CD4-positive, alpha-beta T cell (primary cell): ENCODE measurements around the gene GLB1L3. TPM values are rescaled to one million over a fixed set of nuclear protein-coding genes. Genes with fewer than 3 reads are reported as not detected.
A peak's percentile ranks its signal among the peaks of the same experiment; 100 is the strongest.

Source experiments
- ATAC-seq: fragments of 200-7000 bp; cut with Tn5 transposase; one replicate; pipeline ENCODE4 v1.10.0; 2022; ENCODE audit warnings: mild to moderate bottlenecking; ENCODE audit not compliant: poor library complexity
- CTCF ChIA-PET: fragments of 350-600 bp; sonication (Branson Sonifier 250); formaldehyde crosslinking; loops from one replicate; lab custom pipeline; 2021; ENCODE audit warnings: antibody characterized with exemption, inconsistent platforms; lab: Charles Lee
- POLR2A ChIA-PET: fragments of 350-600 bp; sonication (Branson Sonifier 250); formaldehyde crosslinking; loops from one replicate; lab custom pipeline; 2021; ENCODE audit warnings: antibody characterized with exemption, inconsistent platforms; lab: Charles Lee
- DNase-seq, 14 experiments: peaks; one replicate each; pipeline ENCODE4 v3.0.0-alpha.2; 2013 to 2020; ENCODE audit warnings: mixed read lengths in 2 of 14
- H3K27ac ChIP-seq, 2 donors: one replicate each; pipeline versions ENCODE4 v1.5.1 to v1.7.0; 2013; ENCODE audit warnings: low read length in 2 of 2, low read depth in 1 of 2, mild to moderate bottlenecking in 1 of 2
- H3K27me3 ChIP-seq, 2 experiments: 1 replicate in 1 of 2; 2 replicates in 1 of 2; pipeline versions ENCODE4 v1.6.1 to v1.7.0; 2013; ENCODE audit warnings: low read length in 2 of 2, control low read depth in 1 of 2, mild to moderate bottlenecking in 1 of 2, moderate library complexity in 1 of 2; ENCODE audit not compliant: insufficient read depth in 2 of 2, control insufficient read depth in 1 of 2
- H3K36me3 ChIP-seq: one replicate; pipeline ENCODE4 v1.6.1; 2013; ENCODE audit warnings: low read length, control low read depth; ENCODE audit not compliant: insufficient read depth
- H3K4me1 ChIP-seq: one replicate; pipeline ENCODE4 v1.6.1; 2013; ENCODE audit warnings: low read length, control low read depth; ENCODE audit not compliant: insufficient read depth
- H3K4me3 ChIP-seq: one replicate; pipeline ENCODE4 v1.5.1; 2013; ENCODE audit warnings: mild to moderate bottlenecking, low read length, moderate library complexity
- H3K9me3 ChIP-seq, 2 experiments: 1 replicate in 1 of 2; 2 replicates in 1 of 2; pipeline versions ENCODE4 v1.6.1 to v1.7.0; 2013; ENCODE audit warnings: low read length in 2 of 2, mild to moderate bottlenecking in 2 of 2, control low read depth in 1 of 2, moderate library complexity in 1 of 2; ENCODE audit not compliant: control insufficient read depth in 1 of 2, insufficient read depth in 1 of 2
- H3K27ac Mint-ChIP-seq: one replicate; pipeline ENCODE4 v1.8.0; 2020; ENCODE audit warnings: mixed read lengths
- H3K27me3 Mint-ChIP-seq: one replicate; pipeline ENCODE4 v1.8.0; 2021; ENCODE audit warnings: mixed read lengths
- H3K36me3 Mint-ChIP-seq: one replicate; pipeline ENCODE4 v1.8.0; 2021; ENCODE audit warnings: low read depth, mixed read lengths
- H3K4me1 Mint-ChIP-seq: one replicate; pipeline ENCODE4 v1.8.0; 2021; ENCODE audit warnings: low read depth, mixed read lengths
- H3K4me3 Mint-ChIP-seq: one replicate; pipeline ENCODE4 v1.8.0; 2020; ENCODE audit warnings: mild to moderate bottlenecking, mixed read lengths
- H3K9me3 Mint-ChIP-seq: one replicate; pipeline ENCODE4 v1.8.0; 2020; ENCODE audit warnings: mixed read lengths
- intact Hi-C, 2 experiments: fragments of 100-400 bp; cut with DNase I in 1 of 2; cut with micrococcal nuclease in 1 of 2; formaldehyde crosslinking; loops; one replicate each; pipeline versions ENCODE4 v1.15.1 to v1.9.0; 2023 to 2025; cut with DNase I, micrococcal nuclease
- total RNA-seq, 174 experiments: library from RNA in 2 of 174; stranded (reverse) in 2 of 174; gene quantifications; one replicate each; pipeline ENCODE4 v1.2.3 and lab custom pipeline; 2021 to 2026
- TF ChIP-seq, protein P1 (sequence below): fragments of 200-600 bp; IDR thresholded peaks from one replicate; pipeline ENCODE4 v1.8.0; 2022; ENCODE audit warnings: antibody characterized with exemption, mild to moderate bottlenecking

GLB1L3 gene
- total RNA-seq, 2 experiments from 2014 or later, result 1.3 to 1.5 TPM

DNA sequence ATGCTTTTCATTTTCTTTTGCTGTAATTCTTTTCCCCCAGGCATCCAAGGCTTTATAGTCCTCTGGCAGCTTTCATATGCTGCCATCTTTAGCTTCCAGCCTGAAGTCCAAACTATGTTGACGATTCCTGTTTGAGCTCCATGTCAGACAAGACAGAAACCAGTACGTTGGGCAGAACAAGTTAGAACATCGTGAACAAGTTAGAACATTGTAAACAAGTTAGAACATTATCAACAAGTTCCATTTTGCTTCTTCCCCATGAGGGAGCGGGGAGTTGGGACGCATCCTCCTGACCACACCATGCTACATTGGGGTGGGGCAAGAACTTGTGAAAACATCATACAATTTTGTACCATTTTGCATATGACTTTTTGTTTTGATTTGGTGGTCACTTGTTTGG, 79.5 kb downstream of the GLB1L3 start:
- ChIA-PET POLR2A (no interaction called here), CTCF (no interaction called here)
- no peaks in the 10 kb centered on the region for H3K36me3 Mint-ChIP-seq
- peaks cover 6% of the 10 kb centered on the region for H3K27me3 Mint-ChIP-seq
- intact Hi-C loops, result no loop called here
- no peak for ATAC-seq
- H3K27ac Mint-ChIP-seq, result no peak overlapping the region
- peaks cover 10% of the 10 kb centered on the region for H3K4me1 Mint-ChIP-seq
- H3K4me1 ChIP-seq, result peaks cover 9% of the 10 kb centered on the region
- no peaks in the 10 kb centered on the region for H3K9me3 ChIP-seq
- H3K36me3 ChIP-seq, result no peaks in the 10 kb centered on the region
- H3K9me3 Mint-ChIP-seq, result peaks cover 2% of the 10 kb centered on the region
- H3K4me3 Mint-ChIP-seq, result no peak overlapping the region
- DNase-seq, result no peak
- H3K27me3 ChIP-seq, result no peaks in the 10 kb centered on the region
- no peak overlapping the region for H3K4me3 ChIP-seq
- TF ChIP-seq, protein P1, sequence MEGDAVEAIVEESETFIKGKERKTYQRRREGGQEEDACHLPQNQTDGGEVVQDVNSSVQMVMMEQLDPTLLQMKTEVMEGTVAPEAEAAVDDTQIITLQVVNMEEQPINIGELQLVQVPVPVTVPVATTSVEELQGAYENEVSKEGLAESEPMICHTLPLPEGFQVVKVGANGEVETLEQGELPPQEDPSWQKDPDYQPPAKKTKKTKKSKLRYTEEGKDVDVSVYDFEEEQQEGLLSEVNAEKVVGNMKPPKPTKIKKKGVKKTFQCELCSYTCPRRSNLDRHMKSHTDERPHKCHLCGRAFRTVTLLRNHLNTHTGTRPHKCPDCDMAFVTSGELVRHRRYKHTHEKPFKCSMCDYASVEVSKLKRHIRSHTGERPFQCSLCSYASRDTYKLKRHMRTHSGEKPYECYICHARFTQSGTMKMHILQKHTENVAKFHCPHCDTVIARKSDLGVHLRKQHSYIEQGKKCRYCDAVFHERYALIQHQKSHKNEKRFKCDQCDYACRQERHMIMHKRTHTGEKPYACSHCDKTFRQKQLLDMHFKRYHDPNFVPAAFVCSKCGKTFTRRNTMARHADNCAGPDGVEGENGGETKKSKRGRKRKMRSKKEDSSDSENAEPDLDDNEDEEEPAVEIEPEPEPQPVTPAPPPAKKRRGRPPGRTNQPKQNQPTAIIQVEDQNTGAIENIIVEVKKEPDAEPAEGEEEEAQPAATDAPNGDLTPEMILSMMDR, result no peak
- H3K27ac ChIP-seq, result no peak overlapping the region

DNA sequence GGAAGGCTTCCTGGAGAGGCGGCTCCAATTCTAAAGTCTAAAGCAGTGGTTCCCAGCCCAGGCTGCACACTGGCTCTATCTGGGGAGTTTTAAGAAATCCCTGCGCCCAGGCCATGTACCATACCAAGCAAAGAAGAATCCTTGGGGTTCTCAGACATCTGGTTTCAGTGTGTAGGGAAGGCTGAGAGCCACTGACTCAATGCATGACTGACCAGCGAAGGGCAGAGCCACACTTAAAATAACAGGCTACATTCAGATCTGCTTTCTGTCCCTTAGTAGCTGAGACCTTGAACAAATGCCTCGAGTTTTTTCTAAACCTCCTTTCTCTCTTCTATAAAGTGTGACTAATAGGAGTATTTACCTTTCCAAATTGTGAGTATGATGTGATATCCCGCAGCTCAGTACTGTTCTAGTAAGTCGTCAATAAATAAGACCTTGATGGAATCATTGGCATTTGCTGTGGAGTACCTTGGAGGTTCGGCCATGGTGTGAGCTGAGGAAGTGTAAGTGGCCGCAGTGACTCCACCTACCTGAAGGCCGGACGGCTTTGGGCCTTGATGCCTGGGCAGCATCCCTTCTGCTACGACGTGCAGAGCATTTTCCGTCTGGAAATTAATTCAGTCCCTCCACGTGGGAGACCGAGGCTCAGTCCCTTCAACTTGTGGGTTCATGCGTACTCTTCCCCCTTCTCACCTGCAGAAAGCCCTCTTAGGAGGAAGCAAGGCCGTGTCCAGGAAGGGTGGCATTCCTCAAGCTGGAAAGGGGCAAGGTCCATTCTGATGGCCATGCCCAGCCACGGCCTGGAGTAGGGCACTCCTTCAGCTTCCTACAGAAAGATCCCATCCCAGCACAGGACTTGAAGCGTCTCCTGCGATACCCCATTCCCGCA, 80.7 kb downstream of the GLB1L3 start:
- no peaks in the 10 kb centered on the region for H3K9me3 ChIP-seq
- intact Hi-C loops, result no loop called here
- no peaks in the 10 kb centered on the region for H3K36me3 ChIP-seq
- H3K27me3 ChIP-seq, result no peaks in the 10 kb centered on the region
- H3K27me3 Mint-ChIP-seq, result peaks cover 12% of the 10 kb centered on the region
- peaks cover 8% of the 10 kb centered on the region for H3K4me1 Mint-ChIP-seq
- H3K27ac Mint-ChIP-seq, result no peak overlapping the region
- ChIA-PET CTCF (no interaction called here), POLR2A (no interaction called here)
- no peaks in the 10 kb centered on the region for H3K36me3 Mint-ChIP-seq
- DNase-seq, result peak in 1 of 14 experiments; percentile 16
- peaks cover 9% of the 10 kb centered on the region for H3K4me1 ChIP-seq
- TF ChIP-seq, protein P1, result no peak
- peaks cover 2% of the 10 kb centered on the region for H3K9me3 Mint-ChIP-seq
- H3K4me3 ChIP-seq, result no peak overlapping the region
- no peak for ATAC-seq
- H3K27ac ChIP-seq, result no peak overlapping the region
- H3K4me3 Mint-ChIP-seq, result no peak overlapping the region

DNA sequence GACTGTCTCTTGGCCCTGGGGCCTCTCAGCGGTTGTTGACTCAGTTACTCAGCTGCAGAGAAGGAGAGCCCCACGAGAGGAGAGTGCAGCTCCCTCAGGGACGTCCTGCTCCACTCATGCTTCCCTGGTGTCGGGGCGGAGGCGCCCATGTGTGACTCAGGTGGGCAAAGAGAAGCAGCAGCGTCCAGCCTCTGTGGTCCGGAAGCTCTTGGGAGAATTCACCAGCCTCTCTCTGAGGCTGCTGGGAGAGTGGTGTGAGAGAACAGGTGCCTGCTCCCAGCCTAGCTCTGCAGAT, 81.3 kb downstream of the GLB1L3 start:
- ATAC-seq (no peak), DNase-seq (peak in 1 of 14 experiments; percentile 17)
- TF ChIP-seq, protein P1, result no peak
- H3K4me3 ChIP-seq, result no peak overlapping the region
- peaks cover 9% of the 10 kb centered on the region for H3K4me1 ChIP-seq
- intact Hi-C loops, result no loop called here
- Mint-ChIP-seq H3K4me1 (peaks cover 11% of the 10 kb centered on the region), H3K36me3 (no peaks in the 10 kb centered on the region), H3K9me3 (peaks cover 2% of the 10 kb centered on the region), H3K4me3 (no peak overlapping the region), H3K27me3 (peaks cover 15% of the 10 kb centered on the region), H3K27ac (no peak overlapping the region)
- H3K27me3 ChIP-seq, result no peaks in the 10 kb centered on the region
- no peak overlapping the region for H3K27ac ChIP-seq
- H3K36me3 ChIP-seq, result no peaks in the 10 kb centered on the region
- POLR2A ChIA-PET, result no interaction called here
- CTCF ChIA-PET, result no interaction called here
- peaks cover 0 to 3% of the 10 kb centered on the region in 2 experiments for H3K9me3 ChIP-seq
